Loucy (cell line): Measurements from ENCODE around the gene KRABD2.

Experiments used
- H2AFZ ChIP-seq: fragments of 200-600 bp; sonication (generic); 2 replicates; pipeline ENCODE4 v1.6.0; 2016; ENCODE audit warnings: antibody characterized with exemption, mild to moderate bottlenecking, low read length, moderate library complexity
- H3F3A ChIP-seq: fragments of 200-600 bp; 2 replicates; pipeline ENCODE4 v1.6.0; 2016; ENCODE audit warnings: antibody characterized with exemption, low read depth, mild to moderate bottlenecking
- H3K27me3 ChIP-seq: fragments of 200-600 bp; sonication (generic); 2 replicates; pipeline ENCODE4 v1.6.1; 2014; ENCODE audit warnings: low read length, mild to moderate bottlenecking; ENCODE audit not compliant: insufficient read depth, poor library complexity, severe bottlenecking
- H3K36me3 ChIP-seq: fragments of 200-600 bp; sonication (generic); 2 replicates; pipeline ENCODE4 v1.6.1; 2016; ENCODE audit warnings: low read length; ENCODE audit not compliant: insufficient read depth
- H3K4me1 ChIP-seq: fragments of 200-600 bp; sonication (generic); 2 replicates; pipeline ENCODE4 v1.5.1; 2014; ENCODE audit warnings: low read length, mild to moderate bottlenecking; ENCODE audit not compliant: insufficient read depth, poor library complexity, severe bottlenecking
- H3K4me2 ChIP-seq: fragments of 200-600 bp; sonication (generic); 2 replicates; pipeline ENCODE4 v1.6.0; 2014; ENCODE audit warnings: antibody characterized with exemption, low read length, low read depth, mild to moderate bottlenecking; ENCODE audit not compliant: poor library complexity, severe bottlenecking
- H3K4me3 ChIP-seq: fragments of 200-600 bp; sonication (generic); 2 replicates; pipeline ENCODE4 v1.5.1; 2014; ENCODE audit warnings: low read length, mild to moderate bottlenecking, mixed read lengths; ENCODE audit not compliant: poor library complexity, severe bottlenecking
- H3K79me2 ChIP-seq: fragments of 200-600 bp; sonication (generic); 2 replicates; pipeline ENCODE4 v1.6.1; 2014; ENCODE audit warnings: low read length; ENCODE audit not compliant: insufficient read depth
- H3K9ac ChIP-seq: fragments of 200-600 bp; sonication (generic); 2 replicates; pipeline ENCODE4 v1.6.0; 2014; ENCODE audit warnings: mild to moderate bottlenecking, low read depth, low read length, moderate library complexity; ENCODE audit not compliant: poor library complexity, severe bottlenecking
- H3K9me2 ChIP-seq: fragments of 200-600 bp; sonication (generic); replicated peaks from 2 replicates; pipeline ENCODE4 v1.6.1; 2016; ENCODE audit warnings: low read depth, low read length, mixed read lengths
- H3K9me3 ChIP-seq: fragments of 200-600 bp; sonication (generic); 2 replicates; pipeline ENCODE4 v1.6.1; 2014; ENCODE audit warnings: mild to moderate bottlenecking, antibody characterized with exemption, low read length, low read depth; ENCODE audit not compliant: insufficient read depth
- H4K20me1 ChIP-seq: fragments of 200-600 bp; sonication (generic); 2 replicates; pipeline ENCODE4 v1.6.0; 2014; ENCODE audit warnings: antibody characterized with exemption, low read length, mild to moderate bottlenecking; ENCODE audit not compliant: insufficient read depth, poor library complexity, severe bottlenecking
- CTCF ChIP-seq: fragments of 200-600 bp; sonication (generic); conservative IDR thresholded peaks from 2 replicates; pipeline ENCODE4 v1.5.1; 2014; ENCODE audit warnings: mild to moderate bottlenecking, antibody characterized with exemption, low read length
- EZH2phosphoT487 ChIP-seq: fragments of 200-600 bp; IDR thresholded peaks from 2 replicates; pipeline ENCODE4 v1.6.1; 2018; ENCODE audit warnings: antibody characterized with exemption, mild to moderate bottlenecking, moderate library complexity, borderline replicate concordance

The KRABD2 gene

GRCh38 chr17:8410883-8411238 lies 34.4 kb upstream of the KRABD2 start:
- H4K20me1 ChIP-seq: no peaks in the 10 kb centered on the region
- H3F3A ChIP-seq: no peaks in the 10 kb centered on the region
- H3K4me2 ChIP-seq: no peak overlapping the region
- H3K79me2 ChIP-seq: no peaks in the 10 kb centered on the region
- H3K27me3 ChIP-seq: no peaks in the 10 kb centered on the region
- H3K4me3 ChIP-seq: no peak overlapping the region
- H2AFZ ChIP-seq: no peak overlapping the region
- H3K36me3 ChIP-seq: no peaks in the 10 kb centered on the region
- H3K9ac ChIP-seq: no peak overlapping the region
- TF ChIP-seq EZH2phosphoT487: no peak
- no peak for TF ChIP-seq CTCF
- no peaks in the 10 kb centered on the region for H3K9me2 ChIP-seq
- no peaks in the 10 kb centered on the region for H3K9me3 ChIP-seq
- peaks cover 10% of the 10 kb centered on the region for H3K4me1 ChIP-seq

- Histone ChIP-seq H3K4me2 (peak overlapping the region; percentile 6), H3K36me3 (no peaks in the 10 kb centered on the region), H3K27me3 (no peaks in the 10 kb centered on the region), H3K4me3 (no peak overlapping the region), H3K79me2 (no peaks in the 10 kb centered on the region), H2AFZ (0 out of 2 replicates have a peak overlapping the region, but pooled peaks have one; percentile 30), H3K9me2 (no peaks in the 10 kb centered on the region), H3K9ac (no peak overlapping the region), H4K20me1 (no peaks in the 10 kb centered on the region), H3K9me3 (no peaks in the 10 kb centered on the region), H3F3A (no peaks in the 10 kb centered on the region), H3K4me1 (peaks cover 10% of the 10 kb centered on the region)
- TF ChIP-seq EZH2phosphoT487 (no peak), CTCF (peak; percentile 94)
Observed at GRCh38 chr17:8409966-8410882, 33.7 kb upstream of the KRABD2 start.

GRCh38 chr17:8408371-8408770 lies 31.9 kb upstream of the KRABD2 start:
- Histone ChIP-seq H3K4me2 (no peak overlapping the region), H3K9ac (no peak overlapping the region), H3K9me2 (no peaks in the 10 kb centered on the region), H3K9me3 (no peaks in the 10 kb centered on the region), H3K79me2 (no peaks in the 10 kb centered on the region), H3F3A (no peaks in the 10 kb centered on the region), H3K4me1 (peaks cover 4% of the 10 kb centered on the region), H3K4me3 (no peak overlapping the region), H4K20me1 (no peaks in the 10 kb centered on the region), H2AFZ (no peak overlapping the region), H3K36me3 (no peaks in the 10 kb centered on the region), H3K27me3 (no peaks in the 10 kb centered on the region)
- TF ChIP-seq EZH2phosphoT487 (no peak), CTCF (no peak)
